ENCODE data around the gene ALDH1A3. TPM values are rescaled to one million over a fixed set of nuclear protein-coding genes. Genes with fewer than 3 reads are reported as not detected.

ALDH1A3 gene
- total RNA-seq, 4 donors from 2014 or later, result 7.1 to 17.9 (median 8.5) TPM

- no peak overlapping the region for H3K4me3 ChIP-seq (replicated peaks in 1 of 3)
- no peaks in the 10 kb centered on the region for H3K9me3 ChIP-seq
- peak; percentile 82 to 92 for DNase-seq
- H3K36me3 ChIP-seq, result no peaks in the 10 kb centered on the region
- peaks cover 3 to 28% of the 10 kb centered on the region in 2 donors for H3K4me1 ChIP-seq
- H3K27ac ChIP-seq, result peak overlapping the region; percentile 54 to 91 (median 72)
- TF ChIP-seq CTCF (IDR thresholded peaks at IDR 0.05) (no peak), POLR2A (IDR thresholded peaks at IDR 0.05) (no peak)
- H3K27me3 ChIP-seq, result no peaks in the 10 kb centered on the region
- intact Hi-C loops (cut with DNase I), result no loop called here
- 31 to 39% methylated on average over 22 of the region's 22 CpGs for WGBS, 2 donors
Measured at GRCh38 chr15:100902436-100903167, 23.0 kb downstream of the ALDH1A3 start.

GRCh38 chr15:100903168-100903554 lies 23.5 kb downstream of the ALDH1A3 start:
- Histone ChIP-seq H3K9me3 (no peaks in the 10 kb centered on the region), H3K27me3 (no peaks in the 10 kb centered on the region), H3K4me3 (replicated peaks in 1 of 3) (no peak overlapping the region), H3K36me3 (no peaks in the 10 kb centered on the region), H3K4me1 (peaks cover 3 to 28% of the 10 kb centered on the region in 2 donors), H3K27ac (peak overlapping the region in 2 of 3 donors; percentile 72 to 91)
- no peak for TF ChIP-seq CTCF (IDR thresholded peaks at IDR 0.05)
- TF ChIP-seq POLR2A (IDR thresholded peaks at IDR 0.05), result no peak
- no peak for DNase-seq
- intact Hi-C loops (cut with DNase I), result no loop called here
- 78 to 80% methylated on average over 3 of the region's 3 CpGs for WGBS, 2 donors

- TF ChIP-seq POLR2A (IDR thresholded peaks at IDR 0.05) (no peak), CTCF (IDR thresholded peaks at IDR 0.05) (no peak)
- H3K27ac ChIP-seq, result no peak overlapping the region
- no peaks in the 10 kb centered on the region for H3K36me3 ChIP-seq
- peak; percentile 28 to 29 for DNase-seq
- H3K4me1 ChIP-seq, result peaks cover 3 to 22% of the 10 kb centered on the region in 2 donors
- 59 to 61% methylated on average over 8 of the region's 8 CpGs for WGBS, 2 donors
- no peaks in the 10 kb centered on the region for H3K27me3 ChIP-seq
- no peaks in the 10 kb centered on the region for H3K9me3 ChIP-seq
- H3K4me3 ChIP-seq (replicated peaks in 1 of 3), result no peak overlapping the region
- intact Hi-C loops (cut with DNase I), result loop anchor here (5.0 kb wide), 1 partner anchor 96 kb away; no protein-coding TSS in a partner anchor
Measured at GRCh38 chr15:100905850-100906249, 26.2 kb downstream of the ALDH1A3 start.

- no peaks in the 10 kb centered on the region for H3K4me1 ChIP-seq
- WGBS, 2 donors, result 85 to 97% methylated on average over 6 of the region's 6 CpGs
- intact Hi-C loops (cut with DNase I), result loop anchor here (5.0 kb wide), 1 partner anchor 94 kb away; no protein-coding TSS in a partner anchor
- no peaks in the 10 kb centered on the region for H3K36me3 ChIP-seq
- no peak overlapping the region for H3K27ac ChIP-seq
- H3K9me3 ChIP-seq, result no peaks in the 10 kb centered on the region
- no peak for TF ChIP-seq CTCF (IDR thresholded peaks at IDR 0.05)
- TF ChIP-seq POLR2A (IDR thresholded peaks at IDR 0.05), result no peak
- DNase-seq, result no peak
- H3K27me3 ChIP-seq, result no peaks in the 10 kb centered on the region
- H3K4me3 ChIP-seq (replicated peaks in 1 of 3), result no peak overlapping the region
Measured at GRCh38 chr15:100908466-100908865, 28.8 kb downstream of the ALDH1A3 start.

- DNase-seq, result no peak
- Histone ChIP-seq H3K4me1 (peaks cover 0 to 1% of the 10 kb centered on the region in 2 donors), H3K27ac (no peak overlapping the region), H3K36me3 (no peaks in the 10 kb centered on the region), H3K27me3 (no peaks in the 10 kb centered on the region), H3K4me3 (replicated peaks in 1 of 3) (no peak overlapping the region), H3K9me3 (no peaks in the 10 kb centered on the region)
- TF ChIP-seq POLR2A (IDR thresholded peaks at IDR 0.05) (no peak), CTCF (IDR thresholded peaks at IDR 0.05) (no peak)
- intact Hi-C loops (cut with DNase I), result loop anchor here (5.0 kb wide), 1 partner anchor 93 kb away; no protein-coding TSS in a partner anchor
- WGBS, 2 donors, result 83 to 84% methylated on average over 4 of the region's 4 CpGs
Measured at GRCh38 chr15:100909565-100909964, 29.9 kb downstream of the ALDH1A3 start.

Data from thyroid gland (tissue), 4 donors.